CD4-positive, CD25-positive, alpha-beta regulatory T cell (primary cell): ENCODE data around the gene ATIC. TPM values are rescaled to one million over a fixed set of nuclear protein-coding genes. Genes with fewer than 3 reads are reported as not detected.

Experiments
- ATAC-seq, 2 donors: fragments of 150-1000 bp; cut with Tn5 transposase; one replicate each; pipeline ENCODE4 v1.10.0; 2021; ENCODE audit warnings: low read depth in 2 of 2, moderate number of reproducible peaks in 2 of 2, moderate library complexity in 1 of 2
- DNase-seq, 3 donors: peaks; one replicate each; pipeline versions ENCODE4 v3.0.0 to v3.0.0-alpha.2; 2012 to 2022; ENCODE audit warnings: mixed read lengths in 1 of 3
- H3K27ac ChIP-seq: one replicate; pipeline ENCODE4 v1.7.0; 2013; ENCODE audit warnings: mild to moderate bottlenecking, low read length; ENCODE audit not compliant: insufficient read depth, poor library complexity, severe bottlenecking
- H3K27me3 ChIP-seq: one replicate; pipeline ENCODE4 v1.7.0; 2013; ENCODE audit warnings: low read length; ENCODE audit not compliant: control insufficient read depth, insufficient read depth
- H3K36me3 ChIP-seq: one replicate; pipeline ENCODE4 v1.7.0; 2013; ENCODE audit warnings: mild to moderate bottlenecking, low read length, moderate library complexity; ENCODE audit not compliant: control insufficient read depth, insufficient read depth
- H3K4me1 ChIP-seq: 2 replicates; pipeline ENCODE4 v1.7.0; 2013; ENCODE audit warnings: mild to moderate bottlenecking, low read length; ENCODE audit not compliant: insufficient read depth, control insufficient read depth, poor library complexity, severe bottlenecking
- H3K4me3 ChIP-seq: one replicate; pipeline ENCODE4 v1.7.0; 2013; ENCODE audit warnings: low read depth, mild to moderate bottlenecking, low read length, moderate library complexity
- H3K9me3 ChIP-seq, 2 experiments: 1 replicate in 1 of 2; 2 replicates in 1 of 2; pipeline ENCODE4 v1.7.0; 2013; ENCODE audit warnings: low read length in 2 of 2, mild to moderate bottlenecking in 1 of 2, moderate library complexity in 1 of 2; ENCODE audit not compliant: control insufficient read depth in 2 of 2
- H3K27ac Mint-ChIP-seq, 3 donors: one replicate each; pipeline ENCODE4 v1.8.0; 2020 to 2022; ENCODE audit warnings: mild to moderate bottlenecking in 3 of 3, mixed read lengths in 3 of 3, moderate library complexity in 2 of 3
- H3K27me3 Mint-ChIP-seq: one replicate; pipeline ENCODE4 v1.8.0; 2022; ENCODE audit warnings: mild to moderate bottlenecking, mixed read lengths
- H3K36me3 Mint-ChIP-seq: one replicate; pipeline ENCODE4 v1.8.0; 2020; ENCODE audit warnings: mixed read lengths
- H3K4me1 Mint-ChIP-seq, 4 donors: one replicate each; pipeline ENCODE4 v1.8.0; 2020 to 2022; ENCODE audit warnings: mixed read lengths in 4 of 4, mild to moderate bottlenecking in 1 of 4
- H3K4me3 Mint-ChIP-seq, 4 donors: one replicate each; pipeline ENCODE4 v1.8.0; 2020 to 2022; ENCODE audit warnings: mild to moderate bottlenecking in 4 of 4, mixed read lengths in 4 of 4, moderate library complexity in 3 of 4
- H3K9me3 Mint-ChIP-seq, 7 donors: one replicate each; pipeline ENCODE4 v1.8.0; 2020 to 2022; ENCODE audit warnings: mixed read lengths in 7 of 7, mild to moderate bottlenecking in 3 of 7, moderate library complexity in 2 of 7
- polyA plus RNA-seq, 4 donors: library from polyadenylated mRNA; unstranded; fragments of 300-500 nt; fragmentation: Illumina TruSeq; gene quantifications; one replicate each; pipeline ENCODE4 v1.2.3, GENCODE V29; 2021
- total RNA-seq: library from RNA; stranded (reverse); gene quantifications from one replicate; pipeline ENCODE4 v1.2.3, GENCODE V29; 2022

The ATIC gene
- total and polyA plus RNA-seq, 5 donors from 2014 or later: 48.8 to 165 (median 142) TPM

DNA sequence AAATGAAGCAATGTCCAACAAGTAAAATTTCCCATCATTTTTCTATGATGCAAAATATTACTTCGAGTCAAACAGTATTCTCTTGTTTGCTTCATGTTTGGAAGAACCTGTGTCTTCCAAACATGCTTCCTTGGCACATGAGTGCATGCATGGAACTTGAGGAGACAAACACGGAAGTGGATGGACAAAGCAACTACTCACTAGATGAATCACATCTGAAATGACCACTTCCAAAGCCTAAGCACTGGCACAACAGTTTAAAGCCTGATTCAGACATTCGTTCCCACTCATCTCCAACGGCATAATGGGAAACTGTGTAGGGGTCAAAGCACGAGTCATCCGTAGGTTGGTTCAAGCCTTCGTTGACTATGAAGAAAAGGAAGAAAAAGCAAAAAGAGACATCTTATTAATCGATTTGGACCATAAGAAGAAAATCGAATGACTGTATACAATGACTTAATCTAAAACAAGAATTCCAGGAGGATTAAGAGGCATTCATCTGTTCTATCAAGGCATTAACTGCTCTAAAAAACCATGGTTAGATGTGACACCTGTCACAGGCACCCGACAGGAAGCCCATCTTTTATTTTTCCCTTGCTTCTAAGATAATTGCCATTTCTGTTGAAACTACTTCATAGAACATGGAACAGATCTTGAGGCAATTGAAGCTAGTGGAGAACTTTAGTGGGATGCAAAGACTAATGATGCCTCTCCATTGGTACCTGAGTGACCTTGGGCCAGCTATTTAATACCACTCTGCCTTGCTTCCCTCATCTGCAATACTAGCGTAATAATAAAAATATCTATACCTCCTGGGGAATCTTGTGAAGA lies 56.0 kb downstream of the ATIC start:
- no peak overlapping the region for H3K4me3 ChIP-seq
- ATAC-seq (no peak), DNase-seq (no peak)
- Mint-ChIP-seq H3K9me3 (peaks cover 0 to 2% (median 0%) of the 10 kb centered on the region in 7 donors), H3K36me3 (peaks cover 46% of the 10 kb centered on the region), H3K4me1 (peaks cover 0 to 2% (median 0%) of the 10 kb centered on the region in 4 donors), H3K27me3 (no peaks in the 10 kb centered on the region), H3K4me3 (no peak overlapping the region), H3K27ac (no peak overlapping the region)
- no peak overlapping the region for H3K27ac ChIP-seq
- H3K9me3 ChIP-seq: no peaks in the 10 kb centered on the region
- H3K27me3 ChIP-seq: no peaks in the 10 kb centered on the region
- no peaks in the 10 kb centered on the region for H3K4me1 ChIP-seq
- no peaks in the 10 kb centered on the region for H3K36me3 ChIP-seq

- no peak overlapping the region for H3K27ac Mint-ChIP-seq
- peaks cover 0 to 2% (median 0%) of the 10 kb centered on the region in 4 donors for H3K4me1 Mint-ChIP-seq
- ATAC-seq (no peak), DNase-seq (no peak)
- peaks cover 0 to 2% (median 0%) of the 10 kb centered on the region in 7 donors for H3K9me3 Mint-ChIP-seq
- no peak overlapping the region for H3K27ac ChIP-seq
- no peak overlapping the region for H3K4me3 Mint-ChIP-seq
- H3K4me3 ChIP-seq: no peak overlapping the region
- no peaks in the 10 kb centered on the region for H3K4me1 ChIP-seq
- peaks cover 41% of the 10 kb centered on the region for H3K36me3 Mint-ChIP-seq
- no peaks in the 10 kb centered on the region for H3K27me3 Mint-ChIP-seq
- H3K9me3 ChIP-seq: no peaks in the 10 kb centered on the region
- no peaks in the 10 kb centered on the region for H3K27me3 ChIP-seq
- no peaks in the 10 kb centered on the region for H3K36me3 ChIP-seq
Observed at GRCh38 chr2:215368493-215368809, 56.6 kb downstream of the ATIC start.

DNA sequence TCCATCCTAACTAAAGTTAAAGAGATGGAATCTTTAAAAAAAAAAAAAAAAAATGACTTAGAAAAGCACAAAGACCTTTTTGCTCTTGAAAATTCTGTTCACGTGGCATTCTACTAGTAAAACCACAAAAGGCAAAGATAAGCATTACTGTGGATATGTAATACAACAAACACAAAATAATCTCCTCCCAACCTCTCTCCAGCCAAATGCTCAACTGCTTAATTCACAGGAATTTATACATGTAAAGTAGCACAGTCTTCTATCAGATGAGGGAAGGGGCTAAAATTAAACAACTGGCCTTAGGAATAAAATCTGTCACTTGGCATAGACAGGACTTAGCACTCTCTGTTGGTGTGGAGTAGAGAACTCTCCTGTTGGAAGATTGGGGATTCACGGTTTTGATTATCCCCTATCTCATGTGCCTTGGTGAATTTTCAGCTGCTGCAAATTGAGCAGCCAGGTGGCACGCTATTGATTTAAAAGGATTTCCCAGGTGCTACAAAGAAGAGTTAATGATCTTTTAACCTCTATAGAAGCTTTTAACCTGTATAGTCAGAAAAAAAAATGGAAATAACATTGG lies 57.4 kb downstream of the ATIC start:
- no peaks in the 10 kb centered on the region for H3K27me3 ChIP-seq
- Mint-ChIP-seq H3K4me3 (no peak overlapping the region), H3K4me1 (peaks cover 0 to 2% (median 0%) of the 10 kb centered on the region in 4 donors), H3K27ac (no peak overlapping the region), H3K27me3 (no peaks in the 10 kb centered on the region), H3K36me3 (peaks cover 38% of the 10 kb centered on the region), H3K9me3 (peaks cover 0 to 2% (median 0%) of the 10 kb centered on the region in 7 donors)
- no peaks in the 10 kb centered on the region for H3K4me1 ChIP-seq
- H3K36me3 ChIP-seq: no peaks in the 10 kb centered on the region
- no peak for ATAC-seq
- no peak overlapping the region for H3K4me3 ChIP-seq
- no peaks in the 10 kb centered on the region for H3K9me3 ChIP-seq
- no peak overlapping the region for H3K27ac ChIP-seq
- no peak for DNase-seq

DNA sequence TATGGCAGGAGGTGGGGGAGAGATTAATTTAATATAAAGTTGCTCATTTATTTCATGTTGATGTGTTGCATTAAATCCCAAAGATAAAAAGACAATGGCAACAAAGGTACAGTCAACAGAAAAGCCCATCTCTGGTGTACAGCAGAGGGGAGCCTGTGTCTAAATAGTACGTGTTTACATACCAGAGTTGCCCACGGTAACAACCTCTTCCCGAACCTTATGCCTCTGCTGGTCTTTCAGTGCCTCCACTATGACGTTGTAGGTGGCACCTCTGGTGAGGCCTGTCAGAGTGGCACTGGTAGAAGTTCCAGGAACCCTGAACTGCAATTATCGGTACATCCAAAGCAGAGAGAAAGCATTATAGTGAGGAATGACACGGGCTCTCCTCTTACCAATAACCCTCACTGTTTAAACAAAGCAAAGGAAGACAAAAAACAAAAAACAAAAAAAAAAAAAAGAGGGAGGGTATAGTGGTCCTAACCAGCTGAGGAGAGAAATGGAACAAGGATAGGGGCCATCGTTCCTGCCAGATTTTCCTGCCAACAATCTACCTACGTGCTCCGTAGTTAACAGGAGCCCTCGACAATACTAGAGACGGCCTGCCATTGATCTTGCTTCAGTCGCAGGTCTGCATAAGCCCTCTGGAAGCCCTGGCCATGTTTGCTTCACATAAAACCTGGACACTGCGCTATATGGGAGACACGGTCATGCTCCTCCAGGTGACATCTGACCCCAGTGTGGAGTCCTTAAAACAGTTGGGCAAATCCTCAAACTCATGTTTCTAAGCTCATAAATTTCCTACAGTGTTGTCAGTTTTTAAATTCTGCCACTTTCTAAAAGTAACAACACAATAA lies 58.5 kb downstream of the ATIC start:
- Mint-ChIP-seq H3K4me1 (peaks cover 0 to 2% (median 0%) of the 10 kb centered on the region in 4 donors), H3K27me3 (no peaks in the 10 kb centered on the region), H3K36me3 (peaks cover 39% of the 10 kb centered on the region), H3K9me3 (peaks cover 0 to 2% (median 0%) of the 10 kb centered on the region in 7 donors), H3K4me3 (no peak overlapping the region), H3K27ac (peak overlapping the region in 1 of 3 donors; percentile 32)
- DNase-seq (no peak), ATAC-seq (no peak)
- H3K36me3 ChIP-seq: no peaks in the 10 kb centered on the region
- no peaks in the 10 kb centered on the region for H3K27me3 ChIP-seq
- H3K27ac ChIP-seq: no peak overlapping the region
- no peak overlapping the region for H3K4me3 ChIP-seq
- no peaks in the 10 kb centered on the region for H3K4me1 ChIP-seq
- H3K9me3 ChIP-seq: no peaks in the 10 kb centered on the region

GRCh38 chr2:215371915-215372897 lies 60.3 kb downstream of the ATIC start:
- DNase-seq (no peak), ATAC-seq (no peak)
- Mint-ChIP-seq H3K27ac (no peak overlapping the region), H3K9me3 (peaks cover 0 to 2% (median 0%) of the 10 kb centered on the region in 7 donors), H3K27me3 (no peaks in the 10 kb centered on the region), H3K36me3 (peaks cover 32% of the 10 kb centered on the region), H3K4me3 (no peak overlapping the region), H3K4me1 (peaks cover 0 to 2% (median 0%) of the 10 kb centered on the region in 4 donors)
- no peaks in the 10 kb centered on the region for H3K36me3 ChIP-seq
- H3K4me3 ChIP-seq: no peak overlapping the region
- H3K27ac ChIP-seq: no peak overlapping the region
- no peaks in the 10 kb centered on the region for H3K27me3 ChIP-seq
- H3K9me3 ChIP-seq: no peaks in the 10 kb centered on the region
- no peaks in the 10 kb centered on the region for H3K4me1 ChIP-seq

- no peak overlapping the region for H3K4me3 ChIP-seq
- no peak overlapping the region for H3K27ac Mint-ChIP-seq
- no peaks in the 10 kb centered on the region for H3K27me3 ChIP-seq
- H3K36me3 Mint-ChIP-seq: peaks cover 24% of the 10 kb centered on the region
- H3K36me3 ChIP-seq: no peaks in the 10 kb centered on the region
- no peaks in the 10 kb centered on the region for H3K27me3 Mint-ChIP-seq
- H3K4me3 Mint-ChIP-seq: no peak overlapping the region
- H3K4me1 Mint-ChIP-seq: no peaks in the 10 kb centered on the region
- H3K4me1 ChIP-seq: no peaks in the 10 kb centered on the region
- peaks cover 0 to 3% (median 0%) of the 10 kb centered on the region in 7 donors for H3K9me3 Mint-ChIP-seq
- H3K27ac ChIP-seq: no peak overlapping the region
- ATAC-seq (no peak), DNase-seq (no peak)
- H3K9me3 ChIP-seq: no peaks in the 10 kb centered on the region
Observed at GRCh38 chr2:215372968-215373649, 61.2 kb downstream of the ATIC start.
